Muscle of back (tissue), 11 donors: Measurements from ENCODE around the gene DMRTB1. TPM values are rescaled to one million over a fixed set of nuclear protein-coding genes. Genes with fewer than 3 reads are reported as not detected.

Experiments used
- DNase-seq, 3 donors: peaks; one replicate each; pipeline versions ENCODE4 v3.0.0 to v3.0.0-alpha.2; 2013
- polyA plus RNA-seq, 10 donors: library from polyadenylated mRNA; unstranded; fragments of 120-200 nt; gene quantifications; one replicate each; pipeline ENCODE4 v1.2.1, GENCODE V29; 2013; ENCODE audit not compliant: insufficient read length in 10 of 10

DMRTB1 gene
- polyA plus RNA-seq, 10 donors = 0.11 to 0.26 TPM; not detected in 8

GRCh38 chr1:53508056-53508990 lies 49.1 kb downstream of the DMRTB1 start:
- no peak for DNase-seq

- DNase-seq = no peak
Observed at GRCh38 chr1:53508991-53509666, 49.9 kb downstream of the DMRTB1 start.

- no peak for DNase-seq
Observed at GRCh38 chr1:53509775-53510174, 50.6 kb downstream of the DMRTB1 start.

- no peak for DNase-seq
Observed at GRCh38 chr1:53510215-53510614, 51.0 kb downstream of the DMRTB1 start.

GRCh38 chr1:53511323-53511932 lies 52.2 kb downstream of the DMRTB1 start:
- DNase-seq = no peak

- DNase-seq = peak in 1 of 3 donors; percentile 59
Observed at GRCh38 chr1:53511933-53512806, 53.0 kb downstream of the DMRTB1 start.

GRCh38 chr1:53512807-53513755 lies 53.9 kb downstream of the DMRTB1 start:
- no peak for DNase-seq

GRCh38 chr1:53513846-53514245 lies 54.6 kb downstream of the DMRTB1 start:
- DNase-seq = no peak

- DNase-seq = no peak
Observed at GRCh38 chr1:53514436-53514835, 55.2 kb downstream of the DMRTB1 start.

- no peak for DNase-seq
Observed at GRCh38 chr1:53516181-53516580, 57.0 kb downstream of the DMRTB1 start.

Other genes with a start within 250 kb of the DMRTB1 start
- gene CZIB, start 238.8 kb upstream of the DMRTB1 start, polyA plus RNA-seq = 10 to 100 TPM; 51.7 to 86.1 (median 61.8) TPM
- 10 to 100 TPM; 40.0 to 64.8 (median 45.0) TPM for gene MAGOH, start 220.9 kb upstream of the DMRTB1 start, polyA plus RNA-seq
- 1 to 10 TPM; 3.5 to 9.1 (median 5.5) TPM for gene LRP8, start 131.3 kb upstream of the DMRTB1 start, polyA plus RNA-seq